ENCODE data around the gene ZSCAN10.

GRCh38 chr16:3044708-3045107 is 54.4 kb downstream of the ZSCAN10 start:
- TF ChIP-seq TAF1 (IDR thresholded peaks at IDR 0.05; ENCODE audit: low read depth, low read length) (no peak), POLR2A (IDR thresholded peaks at IDR 0.05; ENCODE audit: low read depth, low read length) (no peak), POLR2AphosphoS5 (IDR thresholded peaks at IDR 0.05; ENCODE audit: low read depth, low read length) (no peak), PAX5 (IDR thresholded peaks at IDR 0.05; ENCODE audit: insufficient read depth, low read length, severe bottlenecking) (no peak), SPI1 (IDR thresholded peaks at IDR 0.05; ENCODE audit: low read depth, low read length) (no peak), POU2F2 (IDR thresholded peaks at IDR 0.05; ENCODE audit: low read depth, low read length) (no peak)

Data from GM12891 (cell line).